Measurements from ENCODE around the gene TMEM233.

The TMEM233 gene

DNA sequence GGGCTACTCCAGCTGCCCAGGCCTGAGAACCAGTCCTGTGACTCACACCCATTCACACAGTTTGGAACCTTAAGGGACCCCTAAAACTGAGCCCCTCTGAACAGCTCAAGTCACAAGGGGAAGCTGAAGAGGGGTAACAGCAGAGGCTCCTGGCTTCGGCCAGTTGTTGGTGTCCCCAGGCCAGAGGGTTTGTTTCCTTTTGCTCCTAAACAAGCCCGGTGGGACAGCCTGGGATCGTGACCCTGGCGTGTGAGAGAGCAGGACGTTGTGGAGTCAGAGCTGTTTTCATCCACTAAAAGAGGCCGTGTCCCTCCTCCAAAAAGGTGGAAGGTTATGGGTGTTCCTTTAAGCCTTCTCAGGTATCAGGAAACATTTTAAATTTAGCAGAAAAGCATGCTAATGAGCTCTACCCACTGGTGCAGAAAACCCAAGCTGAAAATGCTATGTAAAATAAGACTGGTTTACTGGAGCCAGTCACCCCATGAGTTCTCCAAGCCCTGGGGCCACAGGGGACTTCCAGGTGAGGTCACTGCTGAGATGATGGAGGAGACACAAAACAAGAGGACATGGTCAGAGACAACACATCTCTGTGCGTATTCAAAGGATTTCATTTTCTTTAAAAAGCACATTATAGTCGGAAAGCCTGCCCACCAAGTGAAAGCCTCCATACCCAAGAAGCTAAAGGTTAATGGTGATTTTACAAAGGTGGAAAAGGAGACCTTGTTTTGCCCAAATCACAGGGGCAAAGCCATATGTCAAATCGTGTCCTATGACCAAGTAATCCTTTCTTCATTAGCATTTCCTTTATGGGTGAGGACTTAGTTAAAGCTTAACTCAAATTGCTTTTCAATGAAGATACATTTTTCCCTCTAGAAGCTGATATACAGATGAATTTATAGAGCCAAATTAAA is 88.4 kb downstream of the TMEM233 start:
- no peak for DNase-seq (ENCODE audit: low spot score)

DNA sequence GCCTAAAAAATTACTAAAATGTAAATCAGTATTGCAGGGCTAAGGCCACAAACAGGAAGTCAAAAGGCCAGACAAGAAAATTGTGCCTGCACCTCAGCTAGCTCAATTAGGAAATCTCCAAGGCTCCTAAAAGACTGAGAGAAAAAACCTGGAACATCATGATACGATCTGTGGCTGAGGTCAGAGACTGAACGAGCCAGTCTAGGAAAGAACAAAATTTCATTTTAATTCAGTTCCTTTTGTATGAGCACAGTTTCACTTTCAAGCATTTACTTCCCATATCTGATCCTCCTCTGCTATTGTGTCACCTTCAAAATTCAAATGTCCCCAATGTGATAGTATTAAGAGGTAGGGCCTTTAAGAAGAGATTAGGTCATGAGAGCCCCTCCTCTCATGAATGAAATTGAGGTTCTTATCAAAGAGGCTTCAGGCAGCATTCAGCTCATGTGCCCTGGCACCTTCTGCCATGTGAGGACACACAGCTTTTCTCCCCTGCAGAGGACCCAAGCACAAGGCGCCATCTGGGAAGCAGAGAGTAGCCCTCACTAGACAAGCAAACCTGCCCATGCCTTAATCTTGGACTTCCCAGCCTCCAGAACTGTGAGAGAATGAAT is 89.2 kb downstream of the TMEM233 start:
- no peak for DNase-seq (ENCODE audit: low spot score)

DNA sequence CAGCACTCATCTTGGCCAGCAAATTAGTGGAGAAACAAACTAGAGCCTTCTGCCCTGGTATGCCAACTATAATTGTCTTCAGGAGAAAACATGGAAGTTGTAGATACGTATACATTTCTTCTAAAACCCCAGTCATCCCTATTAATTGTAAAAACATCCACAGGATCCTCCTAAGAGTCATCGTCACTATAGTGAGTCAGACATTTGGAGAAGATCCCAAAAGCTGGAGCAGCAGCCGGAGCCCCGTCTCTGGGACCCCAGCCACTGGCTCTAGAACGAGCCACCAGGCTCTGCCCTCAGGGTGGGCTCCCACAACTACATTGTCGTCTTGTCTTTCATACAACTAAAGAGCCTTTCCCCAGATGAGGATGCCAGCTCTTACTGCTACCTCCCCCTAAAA is 89.8 kb downstream of the TMEM233 start:
- DNase-seq (ENCODE audit: low spot score), result no peak

DNA sequence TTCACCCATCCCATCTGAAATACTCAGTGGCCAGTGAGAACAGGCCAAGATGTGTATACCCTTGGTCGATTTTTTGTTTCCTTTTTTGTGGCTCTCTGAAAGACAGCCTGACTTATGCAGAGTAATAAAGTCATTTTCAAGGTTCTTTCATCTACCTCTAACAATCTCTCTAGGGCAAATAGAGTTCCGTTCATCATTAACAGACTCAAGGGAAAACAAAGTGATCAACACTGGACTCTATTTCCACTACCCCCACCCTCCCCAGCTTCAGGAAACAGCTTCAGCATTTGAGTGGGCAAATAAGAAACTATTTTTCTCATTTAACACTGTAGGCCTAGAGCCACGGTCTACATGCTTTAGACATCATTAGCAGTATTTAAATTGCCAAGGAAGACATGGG is 90.2 kb downstream of the TMEM233 start:
- DNase-seq (ENCODE audit: low spot score), result peak; percentile 12

DNA sequence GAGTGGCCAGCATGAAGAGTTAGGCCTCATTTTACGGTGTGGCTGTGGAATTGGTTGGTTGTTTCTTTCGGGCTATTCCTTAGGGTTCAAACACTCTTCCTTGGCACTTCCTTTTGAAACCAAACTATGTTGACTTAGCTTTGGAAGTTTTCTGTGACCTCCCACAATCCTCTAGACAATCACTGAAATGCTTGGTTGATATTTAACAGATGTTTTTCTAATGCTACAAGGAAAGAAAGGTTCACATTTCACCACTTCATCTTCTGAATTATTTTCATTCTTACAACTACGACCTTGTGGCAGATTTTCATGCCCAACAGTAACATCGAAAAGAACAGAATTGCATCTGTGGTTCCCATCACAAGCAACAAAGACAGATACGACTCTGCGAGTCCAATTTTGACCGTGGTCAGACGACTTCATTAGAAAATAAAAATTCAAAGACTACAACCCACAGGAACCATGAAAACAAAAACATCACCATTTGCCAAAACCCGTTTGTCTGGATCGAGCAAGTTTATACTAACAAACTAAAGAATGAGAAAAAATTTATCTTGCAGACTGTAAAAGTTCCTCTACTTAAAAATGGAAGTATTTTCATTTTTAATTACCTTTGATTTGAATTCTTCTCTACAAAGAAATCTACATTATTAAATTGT is 91.3 kb downstream of the TMEM233 start:
- no peak for DNase-seq (ENCODE audit: low spot score)

DNA sequence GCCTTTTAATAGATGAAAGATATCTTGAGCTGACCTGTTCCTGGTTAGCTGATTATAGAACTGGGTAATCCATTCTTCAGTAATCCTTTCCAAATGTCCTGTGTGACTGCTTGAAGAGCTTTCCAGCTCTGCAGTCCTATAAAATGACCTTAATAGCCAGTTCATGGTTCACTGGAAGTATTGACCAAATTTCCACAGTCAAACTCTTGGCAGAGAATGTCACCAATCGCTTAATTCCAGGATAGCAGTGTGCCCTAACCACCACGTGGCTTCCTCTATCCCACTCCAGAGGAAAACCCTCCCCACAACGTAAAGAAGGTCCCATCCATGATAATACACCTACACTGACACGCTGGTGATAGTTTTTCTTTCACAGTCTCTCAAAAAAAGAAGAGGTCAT is 91.8 kb downstream of the TMEM233 start:
- no peak for DNase-seq (ENCODE audit: low spot score)

DNA sequence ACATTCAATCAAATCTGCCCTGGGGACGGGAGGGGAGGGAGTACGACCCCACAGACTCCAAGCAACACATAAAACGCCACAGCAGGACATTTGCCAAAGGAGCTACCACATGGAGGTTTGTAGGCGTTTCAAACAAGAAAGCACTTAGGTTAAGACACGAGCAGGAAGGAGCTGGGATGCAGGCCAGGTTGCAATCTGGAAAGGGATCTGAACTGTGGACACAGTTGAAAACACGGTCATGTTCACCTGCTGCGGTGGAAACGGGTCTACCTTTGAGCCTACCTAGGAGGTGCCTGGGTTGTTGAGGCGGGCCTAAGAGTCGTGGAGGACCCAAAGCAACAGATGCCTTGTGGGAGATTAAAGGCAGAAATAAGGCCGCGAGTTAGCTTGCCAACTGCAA is 92.8 kb downstream of the TMEM233 start:
- DNase-seq (ENCODE audit: low spot score), result no peak

DNA sequence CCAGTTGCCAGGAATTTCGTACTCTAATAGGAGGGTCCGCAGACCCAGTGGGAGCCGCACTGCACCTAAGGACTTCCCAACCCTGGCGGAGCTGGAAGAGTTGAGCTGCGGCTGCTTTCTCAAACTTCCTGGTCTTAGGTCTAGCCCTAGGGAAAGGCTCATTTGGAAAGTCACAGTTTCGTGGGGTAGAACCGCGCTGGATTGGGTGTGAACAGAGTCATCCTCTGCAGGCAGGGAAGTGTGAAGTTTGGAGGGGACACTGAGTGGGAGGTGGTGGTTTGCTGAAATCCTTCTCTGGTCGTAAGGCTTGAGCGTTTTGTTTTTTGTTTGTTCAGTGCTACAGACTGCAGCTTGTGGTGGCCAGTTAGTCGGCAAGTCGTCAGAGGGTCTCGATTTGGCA is 93.2 kb downstream of the TMEM233 start:
- DNase-seq (ENCODE audit: low spot score), result no peak

DNA sequence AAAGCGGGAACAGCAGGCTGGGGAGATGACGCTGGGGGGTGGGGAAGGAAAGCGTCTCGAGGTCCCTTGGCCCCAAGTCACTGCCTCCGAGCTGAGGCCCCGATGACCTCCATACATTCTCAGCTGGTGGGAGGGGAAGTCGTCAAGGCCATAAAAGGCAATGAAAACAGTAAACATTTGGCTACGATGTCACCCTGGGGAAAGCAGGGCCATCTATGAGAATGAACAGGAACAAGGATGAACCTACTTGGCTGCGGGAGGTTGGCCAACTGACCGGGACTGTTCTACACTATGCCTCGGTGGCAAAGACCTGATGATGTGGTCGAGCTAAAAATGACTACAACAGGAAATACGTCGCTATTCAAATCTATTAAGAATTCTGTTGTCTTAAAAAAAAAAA is 93.8 kb downstream of the TMEM233 start:
- no peak for DNase-seq (ENCODE audit: low spot score)

DNA sequence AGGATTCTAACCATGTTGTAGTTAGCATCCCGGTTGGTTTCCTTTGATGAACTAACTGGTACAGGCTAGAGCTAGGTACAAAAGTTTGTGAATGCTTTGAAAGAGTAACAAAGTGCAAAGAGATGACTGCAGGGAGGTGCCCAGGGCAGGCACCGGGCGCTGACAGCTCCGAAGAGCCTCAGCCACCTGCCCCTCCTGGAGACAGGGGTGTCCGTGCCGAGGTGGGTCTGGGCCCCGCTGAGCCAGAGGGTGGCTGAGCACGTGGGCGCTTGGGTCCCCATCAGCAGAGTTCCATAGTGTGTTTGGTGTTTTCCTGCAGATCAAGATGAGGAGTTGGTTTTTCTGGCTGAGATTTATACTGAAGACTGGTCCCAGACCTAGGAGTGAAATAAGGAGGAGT is 94.3 kb downstream of the TMEM233 start:
- DNase-seq (ENCODE audit: low spot score), result no peak

DNA sequence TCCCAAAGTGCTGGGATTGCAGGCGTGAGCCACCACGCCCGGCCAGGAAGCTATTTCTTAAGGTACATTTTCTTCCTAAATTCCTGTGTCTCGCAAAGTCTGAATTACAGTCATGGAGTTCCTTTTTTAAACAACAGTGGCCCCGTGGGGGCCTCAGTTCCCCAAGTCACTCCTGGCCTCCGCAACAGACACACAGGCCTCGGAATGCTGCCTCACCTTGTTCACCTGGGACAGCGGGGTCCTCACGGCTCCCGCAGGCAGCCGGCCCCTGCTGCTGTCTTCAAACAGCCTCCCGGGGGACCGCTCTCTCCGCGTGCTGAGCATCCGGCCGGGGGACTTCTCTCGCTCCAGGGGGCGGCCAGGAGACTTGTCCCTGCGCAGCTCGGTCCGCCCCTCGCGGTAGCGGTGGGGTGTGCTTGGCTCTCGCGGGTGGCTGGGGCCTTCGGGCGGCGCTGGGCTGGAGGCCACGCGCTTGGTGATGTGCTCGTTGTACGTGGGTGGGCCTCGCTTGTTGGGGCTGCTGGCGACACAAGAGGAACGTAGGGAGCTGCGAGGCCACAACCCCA is 96.4 kb downstream of the TMEM233 start:
- no peak for DNase-seq (ENCODE audit: low spot score)

DNA sequence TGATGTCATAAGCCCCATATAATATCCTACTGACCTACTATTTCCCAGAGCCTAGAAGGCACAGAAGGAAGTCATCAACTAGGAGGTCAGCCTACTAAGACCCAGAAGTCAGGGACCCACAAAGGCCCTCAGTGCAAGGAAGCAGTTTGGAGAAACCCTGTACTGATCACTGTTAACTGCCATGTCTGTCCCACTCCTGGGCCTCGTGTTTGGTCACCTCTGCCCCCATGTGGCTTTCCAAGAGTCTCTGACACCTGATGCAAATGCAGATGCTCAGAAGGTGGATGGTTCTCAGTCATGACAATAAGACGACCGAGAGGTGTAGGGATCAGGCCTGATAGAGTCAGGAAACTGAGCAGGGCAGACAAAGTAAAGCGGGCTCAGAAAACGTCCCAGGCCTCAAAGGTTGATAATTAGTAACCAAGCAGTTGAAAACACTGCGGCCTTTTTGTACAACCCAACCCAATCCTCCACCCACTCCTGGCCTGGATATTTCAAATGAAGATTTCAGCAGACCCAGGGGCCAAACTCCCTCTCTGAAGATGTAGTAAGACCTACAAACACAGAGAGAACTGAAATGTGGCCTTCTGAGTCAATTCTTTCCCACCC is 97.7 kb downstream of the TMEM233 start:
- DNase-seq (ENCODE audit: low spot score), result no peak

DNA sequence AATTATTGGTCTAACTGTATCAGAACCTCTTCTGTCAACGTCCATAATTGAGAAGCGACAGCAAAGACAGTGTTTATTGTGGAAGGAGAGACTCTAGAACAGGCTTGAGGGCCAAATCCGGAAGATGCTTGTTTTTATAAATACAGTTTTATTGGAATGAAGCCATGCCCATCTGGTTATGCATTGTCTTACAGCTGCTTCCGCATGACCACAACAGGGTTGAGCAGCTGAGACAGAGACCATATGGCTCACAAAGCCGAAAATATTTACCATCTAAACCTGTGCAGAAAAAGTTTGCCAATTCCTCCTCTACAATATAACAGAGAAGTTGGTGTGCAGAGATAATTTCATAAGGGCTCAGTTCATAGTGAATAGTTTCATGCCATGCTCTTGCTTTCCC is 98.8 kb downstream of the TMEM233 start:
- no peak for DNase-seq (ENCODE audit: low spot score)
